ENCODE results near the gene OXER1. TPM values are rescaled to one million over a fixed set of nuclear protein-coding genes. Genes with fewer than 3 reads are reported as not detected.

OXER1 gene
- total and polyA plus RNA-seq, 4 donors = 2.2 to 8.1 (median 6.7) TPM

DNA sequence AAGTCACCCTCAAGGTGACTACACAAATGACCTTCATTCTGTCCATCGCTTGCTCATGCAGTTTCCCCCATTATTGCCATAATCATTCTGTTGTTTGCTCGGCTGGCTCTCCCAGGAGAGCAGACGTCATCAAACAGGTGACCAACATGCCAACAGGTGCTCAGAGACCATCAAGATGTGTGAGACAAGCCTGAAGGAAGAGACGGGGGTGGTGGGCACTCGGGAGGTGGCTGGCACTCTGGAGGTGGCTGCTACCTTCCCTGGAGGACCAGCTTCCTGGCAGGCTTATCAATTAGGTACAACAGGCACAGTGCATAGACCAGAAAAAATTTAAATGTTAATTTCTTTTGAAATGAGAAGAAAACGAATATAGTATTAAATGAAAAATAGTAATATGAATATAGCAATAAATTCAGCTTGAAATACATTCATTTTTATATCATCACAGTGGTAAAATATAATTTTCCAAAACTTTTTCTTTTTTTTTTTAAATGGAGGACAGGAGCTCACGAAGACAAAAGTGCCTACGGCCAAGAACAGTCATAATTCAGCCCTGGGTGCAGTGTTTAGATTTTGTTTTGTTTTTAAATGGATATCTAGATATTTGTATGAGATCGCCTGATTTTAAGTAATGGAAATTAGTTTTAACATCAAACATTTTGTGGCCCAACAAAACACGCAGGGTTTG lies 45.3 kb upstream of the OXER1 start:
- no peak for DNase-seq (ENCODE audit: low spot score)
- Histone ChIP-seq H3K4me1 (ENCODE audit: control insufficient read depth in 4 of 4, insufficient read depth in 4 of 4, low read length in 3 of 4) (peaks cover 0 to 14% (median 8%) of the 10 kb centered on the region in 4 donors), H3K27me3 (ENCODE audit: control insufficient read depth in 4 of 4, insufficient read depth in 4 of 4, low read length in 3 of 4) (no peaks in the 10 kb centered on the region), H3K9me3 (ENCODE audit: control insufficient read depth in 4 of 4, low read length in 3 of 4) (no peaks in the 10 kb centered on the region), H3K9ac (ENCODE audit: low read depth in 1 of 2, low read length in 2 of 2) (peak overlapping the region; percentile 68 to 89), H3K36me3 (ENCODE audit: control insufficient read depth in 4 of 4, insufficient read depth in 3 of 4, low read depth in 1 of 4, low read length in 3 of 4) (no peaks in the 10 kb centered on the region), H3K4me3 (ENCODE audit: low read depth in 1 of 3, low read length in 3 of 3) (peak overlapping the region; percentile 11 to 84 (median 51)), H3K27ac (ENCODE audit: low read depth in 1 of 2, low read length in 2 of 2) (peak overlapping the region; percentile 99 to 100)
- WGBS = 42% methylated on average over 10 of the region's 10 CpGs
- TF ChIP-seq, protein P1, sequence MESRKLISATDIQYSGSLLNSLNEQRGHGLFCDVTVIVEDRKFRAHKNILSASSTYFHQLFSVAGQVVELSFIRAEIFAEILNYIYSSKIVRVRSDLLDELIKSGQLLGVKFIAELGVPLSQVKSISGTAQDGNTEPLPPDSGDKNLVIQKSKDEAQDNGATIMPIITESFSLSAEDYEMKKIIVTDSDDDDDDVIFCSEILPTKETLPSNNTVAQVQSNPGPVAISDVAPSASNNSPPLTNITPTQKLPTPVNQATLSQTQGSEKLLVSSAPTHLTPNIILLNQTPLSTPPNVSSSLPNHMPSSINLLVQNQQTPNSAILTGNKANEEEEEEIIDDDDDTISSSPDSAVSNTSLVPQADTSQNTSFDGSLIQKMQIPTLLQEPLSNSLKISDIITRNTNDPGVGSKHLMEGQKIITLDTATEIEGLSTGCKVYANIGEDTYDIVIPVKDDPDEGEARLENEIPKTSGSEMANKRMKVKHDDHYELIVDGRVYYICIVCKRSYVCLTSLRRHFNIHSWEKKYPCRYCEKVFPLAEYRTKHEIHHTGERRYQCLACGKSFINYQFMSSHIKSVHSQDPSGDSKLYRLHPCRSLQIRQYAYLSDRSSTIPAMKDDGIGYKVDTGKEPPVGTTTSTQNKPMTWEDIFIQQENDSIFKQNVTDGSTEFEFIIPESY (IDR thresholded peaks at IDR 0.05) = no peak
- peak; percentile 48 for TF ChIP-seq YY1 (IDR thresholded peaks at IDR 0.05)

- WGBS = 94% methylated on average over 5 of the region's 5 CpGs
- no peaks in the 10 kb centered on the region for H3K36me3 ChIP-seq (ENCODE audit: control insufficient read depth in 4 of 4, insufficient read depth in 3 of 4, low read depth in 1 of 4, low read length in 3 of 4)
- peaks cover 0 to 14% (median 8%) of the 10 kb centered on the region in 4 donors for H3K4me1 ChIP-seq (ENCODE audit: control insufficient read depth in 4 of 4, insufficient read depth in 4 of 4, low read length in 3 of 4)
- no peak for DNase-seq (ENCODE audit: low spot score)
- H3K9ac ChIP-seq (ENCODE audit: low read depth in 1 of 2, low read length in 2 of 2) = no peak overlapping the region
- H3K9me3 ChIP-seq (ENCODE audit: control insufficient read depth in 4 of 4, low read length in 3 of 4) = no peaks in the 10 kb centered on the region
- no peaks in the 10 kb centered on the region for H3K27me3 ChIP-seq (ENCODE audit: control insufficient read depth in 4 of 4, insufficient read depth in 4 of 4, low read length in 3 of 4)
- no peak for TF ChIP-seq GABPA (IDR thresholded peaks at IDR 0.05 in 1 of 2, conservative IDR thresholded peaks at IDR 0.05 in 1 of 2)
- TF ChIP-seq, protein P2, sequence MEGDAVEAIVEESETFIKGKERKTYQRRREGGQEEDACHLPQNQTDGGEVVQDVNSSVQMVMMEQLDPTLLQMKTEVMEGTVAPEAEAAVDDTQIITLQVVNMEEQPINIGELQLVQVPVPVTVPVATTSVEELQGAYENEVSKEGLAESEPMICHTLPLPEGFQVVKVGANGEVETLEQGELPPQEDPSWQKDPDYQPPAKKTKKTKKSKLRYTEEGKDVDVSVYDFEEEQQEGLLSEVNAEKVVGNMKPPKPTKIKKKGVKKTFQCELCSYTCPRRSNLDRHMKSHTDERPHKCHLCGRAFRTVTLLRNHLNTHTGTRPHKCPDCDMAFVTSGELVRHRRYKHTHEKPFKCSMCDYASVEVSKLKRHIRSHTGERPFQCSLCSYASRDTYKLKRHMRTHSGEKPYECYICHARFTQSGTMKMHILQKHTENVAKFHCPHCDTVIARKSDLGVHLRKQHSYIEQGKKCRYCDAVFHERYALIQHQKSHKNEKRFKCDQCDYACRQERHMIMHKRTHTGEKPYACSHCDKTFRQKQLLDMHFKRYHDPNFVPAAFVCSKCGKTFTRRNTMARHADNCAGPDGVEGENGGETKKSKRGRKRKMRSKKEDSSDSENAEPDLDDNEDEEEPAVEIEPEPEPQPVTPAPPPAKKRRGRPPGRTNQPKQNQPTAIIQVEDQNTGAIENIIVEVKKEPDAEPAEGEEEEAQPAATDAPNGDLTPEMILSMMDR (IDR thresholded peaks at IDR 0.05; ENCODE audit: low read depth, low read length, missing input control) = no peak
- no peak for TF ChIP-seq MAX (IDR thresholded peaks at IDR 0.05)
- TF ChIP-seq EGR1 (IDR thresholded peaks at IDR 0.05; ENCODE audit: low read depth in 2 of 2) = no peak
- no peak overlapping the region for H3K27ac ChIP-seq (ENCODE audit: low read depth in 1 of 2, low read length in 2 of 2)
- H3K4me3 ChIP-seq (ENCODE audit: low read depth in 1 of 3, low read length in 3 of 3) = no peak overlapping the region
Measured at GRCh38 chr2:42808301-42808700, 44.4 kb upstream of the OXER1 start.

GRCh38 chr2:42806786-42807185 lies 42.9 kb upstream of the OXER1 start:
- Histone ChIP-seq H3K36me3 (ENCODE audit: control insufficient read depth in 4 of 4, insufficient read depth in 3 of 4, low read depth in 1 of 4, low read length in 3 of 4) (no peaks in the 10 kb centered on the region), H3K4me3 (ENCODE audit: low read depth in 1 of 3, low read length in 3 of 3) (no peak overlapping the region), H3K4me1 (ENCODE audit: control insufficient read depth in 4 of 4, insufficient read depth in 4 of 4, low read length in 3 of 4) (peaks cover 0 to 14% (median 8%) of the 10 kb centered on the region in 4 donors), H3K27ac (ENCODE audit: low read depth in 1 of 2, low read length in 2 of 2) (no peak overlapping the region), H3K27me3 (ENCODE audit: control insufficient read depth in 4 of 4, insufficient read depth in 4 of 4, low read length in 3 of 4) (no peaks in the 10 kb centered on the region), H3K9ac (ENCODE audit: low read depth in 1 of 2, low read length in 2 of 2) (no peak overlapping the region), H3K9me3 (ENCODE audit: control insufficient read depth in 4 of 4, low read length in 3 of 4) (no peaks in the 10 kb centered on the region)
- WGBS = 91% methylated on average over 6 of the region's 6 CpGs
- TF ChIP-seq, protein P3, sequence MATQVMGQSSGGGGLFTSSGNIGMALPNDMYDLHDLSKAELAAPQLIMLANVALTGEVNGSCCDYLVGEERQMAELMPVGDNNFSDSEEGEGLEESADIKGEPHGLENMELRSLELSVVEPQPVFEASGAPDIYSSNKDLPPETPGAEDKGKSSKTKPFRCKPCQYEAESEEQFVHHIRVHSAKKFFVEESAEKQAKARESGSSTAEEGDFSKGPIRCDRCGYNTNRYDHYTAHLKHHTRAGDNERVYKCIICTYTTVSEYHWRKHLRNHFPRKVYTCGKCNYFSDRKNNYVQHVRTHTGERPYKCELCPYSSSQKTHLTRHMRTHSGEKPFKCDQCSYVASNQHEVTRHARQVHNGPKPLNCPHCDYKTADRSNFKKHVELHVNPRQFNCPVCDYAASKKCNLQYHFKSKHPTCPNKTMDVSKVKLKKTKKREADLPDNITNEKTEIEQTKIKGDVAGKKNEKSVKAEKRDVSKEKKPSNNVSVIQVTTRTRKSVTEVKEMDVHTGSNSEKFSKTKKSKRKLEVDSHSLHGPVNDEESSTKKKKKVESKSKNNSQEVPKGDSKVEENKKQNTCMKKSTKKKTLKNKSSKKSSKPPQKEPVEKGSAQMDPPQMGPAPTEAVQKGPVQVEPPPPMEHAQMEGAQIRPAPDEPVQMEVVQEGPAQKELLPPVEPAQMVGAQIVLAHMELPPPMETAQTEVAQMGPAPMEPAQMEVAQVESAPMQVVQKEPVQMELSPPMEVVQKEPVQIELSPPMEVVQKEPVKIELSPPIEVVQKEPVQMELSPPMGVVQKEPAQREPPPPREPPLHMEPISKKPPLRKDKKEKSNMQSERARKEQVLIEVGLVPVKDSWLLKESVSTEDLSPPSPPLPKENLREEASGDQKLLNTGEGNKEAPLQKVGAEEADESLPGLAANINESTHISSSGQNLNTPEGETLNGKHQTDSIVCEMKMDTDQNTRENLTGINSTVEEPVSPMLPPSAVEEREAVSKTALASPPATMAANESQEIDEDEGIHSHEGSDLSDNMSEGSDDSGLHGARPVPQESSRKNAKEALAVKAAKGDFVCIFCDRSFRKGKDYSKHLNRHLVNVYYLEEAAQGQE (IDR thresholded peaks at IDR 0.05) = no peak
- no peak for DNase-seq (ENCODE audit: low spot score)

Measured in liver (tissue), 9 donors.